ENCODE data around the gene GDF10. TPM values are rescaled to one million over a fixed set of nuclear protein-coding genes. Genes with fewer than 3 reads are reported as not detected.

The GDF10 gene
- polyA plus RNA-seq, 1 donor from 2014 or later: 0.66 TPM

GRCh38 chr10:47356708-47357107 is 56.7 kb downstream of the GDF10 start:
- no peaks in the 10 kb centered on the region for H3K36me3 ChIP-seq (ENCODE audit: insufficient read depth, low read length)
- no peak overlapping the region for H2AFZ ChIP-seq (ENCODE audit: low read depth, low read length)
- H4K20me1 ChIP-seq (ENCODE audit: insufficient read depth): no peaks in the 10 kb centered on the region
- H3F3A ChIP-seq (ENCODE audit: insufficient read depth, low read length, poor library complexity, severe bottlenecking): no peaks in the 10 kb centered on the region
- no peak overlapping the region for H3K27ac ChIP-seq (ENCODE audit: low read length)
- no peaks in the 10 kb centered on the region for H3K79me2 ChIP-seq (replicated peaks; ENCODE audit: insufficient read depth, low read length)
- TF ChIP-seq POLR2AphosphoS5 (IDR thresholded peaks at IDR 0.05): no peak
- no peak for TF ChIP-seq CTCF (IDR thresholded peaks at IDR 0.05; ENCODE audit: poor library complexity, severe bottlenecking)
- TF ChIP-seq EZH2 (IDR thresholded peaks at IDR 0.05; ENCODE audit: borderline replicate concordance, insufficient read depth, low read length, poor library complexity, severe bottlenecking): no peak
- no peak for TF ChIP-seq EP300 (conservative IDR thresholded peaks at IDR 0.05; ENCODE audit: poor library complexity, severe bottlenecking)
- no peak for TF ChIP-seq RAD21 (conservative IDR thresholded peaks at IDR 0.05)
- no peak for TF ChIP-seq TAF1 (IDR thresholded peaks at IDR 0.05; ENCODE audit: low read depth)
- TF ChIP-seq MXI1 (conservative IDR thresholded peaks at IDR 0.05; ENCODE audit: poor library complexity, severe bottlenecking): no peak
- TF ChIP-seq SMC3 (conservative IDR thresholded peaks at IDR 0.05; ENCODE audit: poor library complexity): no peak
- TF ChIP-seq REST (IDR thresholded peaks at IDR 0.05; ENCODE audit: borderline replicate concordance): no peak
- H3K9me3 ChIP-seq (ENCODE audit: low read length): no peaks in the 10 kb centered on the region
- H3K4me3 ChIP-seq (ENCODE audit: low read length): no peak overlapping the region
- no peak overlapping the region for H3K4me2 ChIP-seq (ENCODE audit: low read length)
- H3K9ac ChIP-seq (ENCODE audit: low read length): no peak overlapping the region
- no peaks in the 10 kb centered on the region for H3K9me2 ChIP-seq (ENCODE audit: insufficient read depth, low read length)
- no peaks in the 10 kb centered on the region for H3K27me3 ChIP-seq (ENCODE audit: insufficient read depth, low read depth, low read length)

GRCh38 chr10:47357131-47357582 is 57.2 kb downstream of the GDF10 start:
- no peak for TF ChIP-seq SMC3 (conservative IDR thresholded peaks at IDR 0.05; ENCODE audit: poor library complexity)
- TF ChIP-seq EP300 (conservative IDR thresholded peaks at IDR 0.05; ENCODE audit: poor library complexity, severe bottlenecking): no peak
- TF ChIP-seq REST (IDR thresholded peaks at IDR 0.05; ENCODE audit: borderline replicate concordance): no peak
- no peak for TF ChIP-seq EZH2 (IDR thresholded peaks at IDR 0.05; ENCODE audit: borderline replicate concordance, insufficient read depth, low read length, poor library complexity, severe bottlenecking)
- no peak for TF ChIP-seq MXI1 (conservative IDR thresholded peaks at IDR 0.05; ENCODE audit: poor library complexity, severe bottlenecking)
- no peak for TF ChIP-seq RAD21 (conservative IDR thresholded peaks at IDR 0.05)
- no peak for TF ChIP-seq CTCF (IDR thresholded peaks at IDR 0.05; ENCODE audit: poor library complexity, severe bottlenecking)
- TF ChIP-seq TAF1 (IDR thresholded peaks at IDR 0.05; ENCODE audit: low read depth): no peak
- TF ChIP-seq POLR2AphosphoS5 (IDR thresholded peaks at IDR 0.05): no peak
- Histone ChIP-seq H3K27me3 (ENCODE audit: insufficient read depth, low read depth, low read length) (no peaks in the 10 kb centered on the region), H3K4me2 (ENCODE audit: low read length) (no peak overlapping the region), H2AFZ (ENCODE audit: low read depth, low read length) (no peak overlapping the region), H3F3A (ENCODE audit: insufficient read depth, low read length, poor library complexity, severe bottlenecking) (no peaks in the 10 kb centered on the region), H3K9ac (ENCODE audit: low read length) (no peak overlapping the region), H3K27ac (ENCODE audit: low read length) (no peak overlapping the region), H3K9me3 (ENCODE audit: low read length) (no peaks in the 10 kb centered on the region), H4K20me1 (ENCODE audit: insufficient read depth) (no peaks in the 10 kb centered on the region), H3K9me2 (ENCODE audit: insufficient read depth, low read length) (no peaks in the 10 kb centered on the region), H3K36me3 (ENCODE audit: insufficient read depth, low read length) (no peaks in the 10 kb centered on the region), H3K4me3 (ENCODE audit: low read length) (no peak overlapping the region), H3K79me2 (replicated peaks; ENCODE audit: insufficient read depth, low read length) (no peaks in the 10 kb centered on the region)

Data from neural cell (in vitro differentiated cells).